GM21786 (cell line): Measurements from ENCODE around the gene KRT38.
"Not testable (repeated sequence)": the region's sequence is repeated elsewhere in the genome, so short reads cannot be mapped to it uniquely, and the experiment has no call there.

ENCODE experiments used
- ATAC-seq: cut with Tn5 transposase; IDR thresholded peaks from one replicate; pipeline ENCODE4 v1.9.1; 2021; ENCODE audit not compliant: unreplicated experiment

The KRT38 gene

GRCh38 chr17:41424111-41424635, 16.6 kb downstream of the KRT38 start, which contains the start of gene KRT37:
KRT37 (minus strand) TSS chr17:41424585; CDS start chr17:41424523, 62 bp downstream.
- ATAC-seq: no peak

GRCh38 chr17:41422586-41422985, 18.2 kb downstream of the KRT38 start:
- ATAC-seq: not testable (repeated sequence)

- ATAC-seq: no peak
These were observed 19.2 kb downstream of the KRT38 start for GRCh38 chr17:41421617-41422016.

DNA sequence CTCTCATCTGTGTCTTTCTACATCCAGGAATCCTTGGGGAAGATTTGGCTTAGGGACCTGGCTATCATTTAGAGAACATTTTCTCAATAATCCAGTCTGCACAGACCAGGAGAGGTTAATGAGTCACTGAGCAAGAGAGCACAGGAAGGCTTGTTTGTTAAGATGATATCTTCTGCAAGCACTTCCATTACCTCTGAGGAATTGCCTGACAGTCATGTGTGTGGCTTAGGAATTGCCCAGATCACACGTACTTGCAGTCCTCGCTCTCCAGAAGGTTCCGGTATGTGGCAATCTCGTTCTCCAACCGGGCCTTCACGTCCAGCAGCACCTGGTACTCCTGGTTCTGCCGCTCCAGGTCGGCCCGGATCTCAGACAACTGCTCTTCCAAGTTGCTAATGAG, 19.7 kb downstream of the KRT38 start:
- no peak for ATAC-seq

- no peak for ATAC-seq
These were observed 20.6 kb downstream of the KRT38 start for GRCh38 chr17:41420134-41420533.

DNA sequence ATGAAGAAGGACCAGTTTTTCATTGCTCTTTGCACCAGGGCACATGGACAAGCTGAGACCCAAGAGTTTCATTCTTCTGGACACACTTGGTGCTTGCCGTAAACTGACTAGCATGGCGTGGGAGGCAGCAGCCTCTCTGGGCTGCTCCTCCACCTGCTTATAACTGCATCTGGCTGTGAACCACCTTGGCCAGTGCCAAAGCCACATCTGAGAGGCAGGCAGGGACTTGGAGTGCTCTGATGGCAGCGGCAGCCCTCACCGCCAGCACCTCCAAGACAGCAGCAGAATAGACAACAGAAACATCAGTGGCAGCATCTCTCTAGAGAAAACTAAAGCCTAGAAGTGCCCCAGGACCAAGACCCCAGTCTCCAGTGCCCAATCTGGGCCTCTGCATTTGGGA, 21.1 kb downstream of the KRT38 start:
- ATAC-seq: no peak

- ATAC-seq: no peak
These were observed 22.5 kb downstream of the KRT38 start for GRCh38 chr17:41418116-41418860.

DNA sequence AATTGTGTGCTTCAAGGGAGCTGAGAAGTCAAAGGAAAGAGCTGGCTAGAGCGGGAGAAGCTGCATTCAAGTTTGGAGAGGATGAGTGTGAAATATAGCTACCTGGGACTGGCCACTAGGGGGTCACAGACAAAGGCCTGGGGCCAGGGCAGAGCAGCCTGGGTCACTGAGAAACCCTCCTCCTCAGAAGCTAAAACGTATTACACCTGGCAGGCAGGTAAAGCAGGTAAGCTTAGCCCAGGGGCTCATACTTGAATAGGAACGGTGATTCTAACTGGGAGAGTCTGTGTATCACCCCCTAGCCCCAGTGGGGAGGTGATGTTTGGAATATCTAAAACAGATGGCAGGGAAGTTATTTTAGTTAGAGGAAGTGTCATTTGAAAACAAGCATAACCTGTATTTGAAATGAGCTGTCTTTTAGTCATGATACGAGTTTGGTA, 23.2 kb downstream of the KRT38 start:
- ATAC-seq: no peak

DNA sequence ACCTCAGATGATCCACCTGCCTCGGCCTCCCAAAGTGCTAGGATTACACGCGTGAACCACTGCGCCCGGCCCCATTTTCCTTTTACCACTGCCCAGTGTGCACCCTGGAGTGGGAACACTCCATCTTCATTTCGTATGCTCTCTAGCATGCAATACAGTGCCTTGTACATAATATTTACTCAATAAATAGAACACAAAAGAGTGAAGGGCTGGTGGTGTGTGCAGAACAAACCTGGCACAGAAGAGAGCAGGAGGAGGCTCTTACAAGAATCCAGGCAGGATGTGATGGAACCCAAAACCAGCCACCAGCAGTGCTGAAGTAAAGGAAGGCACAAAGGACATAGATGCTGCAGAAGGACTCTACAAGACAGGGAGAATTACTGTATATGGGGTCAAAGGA, 23.7 kb downstream of the KRT38 start:
- ATAC-seq: no peak

DNA sequence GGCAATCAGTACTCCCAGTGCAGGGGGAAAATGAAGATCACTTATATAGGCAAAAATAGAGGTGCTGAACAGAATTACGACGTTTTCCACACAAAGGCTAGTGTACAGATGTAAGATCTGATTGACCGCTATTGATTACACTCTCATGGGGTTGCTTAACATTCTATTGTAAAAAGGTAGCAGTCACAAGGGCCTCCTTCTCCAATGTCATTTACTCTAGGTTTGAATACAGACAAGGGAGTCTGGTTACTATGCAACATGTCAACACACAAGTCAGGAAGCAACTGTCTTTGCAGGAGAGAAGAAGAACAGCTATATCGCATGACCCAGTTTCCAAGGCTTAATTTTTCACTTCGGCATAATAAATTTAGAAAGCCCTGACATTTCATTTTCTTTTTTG, 24.3 kb downstream of the KRT38 start:
- ATAC-seq: no peak

- ATAC-seq: no peak
These were observed 24.9 kb downstream of the KRT38 start for GRCh38 chr17:41415833-41416335.

DNA sequence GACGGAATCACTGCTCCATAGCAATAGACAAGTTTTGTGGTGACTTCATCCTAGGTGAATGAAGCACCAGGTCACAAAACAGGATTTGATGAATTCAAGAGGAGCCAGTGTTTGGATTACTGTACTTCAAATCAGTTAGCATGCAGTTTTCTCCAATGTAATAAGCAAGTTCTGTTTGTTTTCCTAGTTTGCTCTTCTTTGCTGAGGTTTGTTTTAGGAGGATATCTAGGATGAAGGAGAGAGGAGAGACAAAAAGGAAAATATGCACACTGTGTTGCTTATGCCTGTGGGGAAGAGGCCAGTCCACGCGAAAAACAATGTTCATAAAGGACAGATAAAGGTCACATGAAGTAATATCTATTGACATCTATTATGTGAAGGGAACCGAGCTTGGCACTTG, 25.4 kb downstream of the KRT38 start:
- ATAC-seq: no peak

DNA sequence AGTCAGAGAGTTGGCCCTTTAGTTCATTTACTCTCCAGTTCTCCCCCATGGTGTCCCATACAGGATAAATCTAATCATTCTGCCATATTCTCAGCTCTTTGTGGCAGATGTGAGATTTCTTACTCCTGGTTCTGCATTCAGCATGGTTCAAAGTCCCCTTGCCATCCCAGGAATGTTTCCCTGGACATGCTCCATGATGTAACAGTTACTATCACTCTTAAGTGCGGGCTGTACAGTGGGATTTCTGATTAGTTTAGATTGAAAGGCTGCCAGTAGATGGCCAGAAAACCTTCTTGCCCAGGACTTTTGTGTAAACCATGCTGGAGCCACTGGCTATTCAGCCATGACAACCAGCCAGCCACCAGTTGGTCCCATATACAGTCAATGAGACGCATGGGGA, 26.8 kb downstream of the KRT38 start:
- ATAC-seq: no peak

DNA sequence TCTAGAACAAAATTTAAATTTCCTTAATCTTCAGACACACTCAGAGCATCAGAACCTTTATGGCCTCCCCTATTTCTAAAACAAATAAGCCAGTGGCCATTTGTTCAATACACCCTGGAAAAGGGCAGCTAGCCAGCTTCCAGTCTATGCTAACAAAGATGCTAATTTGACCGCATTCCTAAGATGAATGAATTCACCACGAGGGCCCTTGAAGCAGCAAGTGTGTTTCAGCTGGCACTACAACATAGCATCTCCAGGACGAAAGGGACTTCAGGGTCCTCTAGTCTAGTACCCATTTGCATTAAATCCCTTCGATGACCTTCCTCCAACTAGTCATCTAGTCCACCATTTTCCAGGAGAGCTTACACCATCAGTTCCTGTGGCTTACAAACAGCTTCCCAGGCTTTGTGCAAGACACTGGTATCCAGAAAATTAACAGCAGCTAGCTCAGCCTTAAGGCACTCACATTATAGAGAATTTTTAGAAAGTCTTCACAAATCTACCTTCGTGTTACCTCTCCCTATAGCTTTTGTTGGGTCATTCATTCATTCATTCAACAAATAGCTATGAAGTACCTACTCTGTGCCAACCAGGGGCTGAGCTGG, 27.3 kb downstream of the KRT38 start:
- no peak for ATAC-seq

- no peak for ATAC-seq
These were observed 29.5 kb downstream of the KRT38 start for GRCh38 chr17:41411072-41411840.

DNA sequence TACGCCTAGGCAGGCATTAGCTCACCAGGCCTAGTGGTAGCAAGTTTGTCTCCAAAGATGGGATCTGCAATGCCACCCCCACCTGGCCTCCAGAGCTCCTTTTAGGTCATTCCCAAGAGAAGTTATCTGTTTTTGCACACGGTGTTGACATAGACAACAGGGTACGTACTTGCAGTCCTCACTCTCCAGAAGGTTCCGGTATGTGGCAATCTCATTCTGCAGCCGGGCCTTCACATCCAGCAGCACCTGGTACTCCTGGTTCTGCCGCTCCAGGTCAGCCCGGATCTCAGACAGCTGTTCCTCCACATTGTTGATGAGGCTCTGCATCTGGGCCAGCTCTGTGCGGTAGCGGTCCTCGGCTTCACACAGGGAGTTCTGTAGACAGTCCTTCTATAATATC, 33.6 kb downstream of the KRT38 start:
- ATAC-seq: no peak

- no peak for ATAC-seq
These were observed 34.6 kb downstream of the KRT38 start for GRCh38 chr17:41406205-41406604.

GRCh38 chr17:41404024-41404671, 36.6 kb downstream of the KRT38 start:
- no peak for ATAC-seq

GRCh38 chr17:41403404-41404023, 37.3 kb downstream of the KRT38 start:
- ATAC-seq: no peak

DNA sequence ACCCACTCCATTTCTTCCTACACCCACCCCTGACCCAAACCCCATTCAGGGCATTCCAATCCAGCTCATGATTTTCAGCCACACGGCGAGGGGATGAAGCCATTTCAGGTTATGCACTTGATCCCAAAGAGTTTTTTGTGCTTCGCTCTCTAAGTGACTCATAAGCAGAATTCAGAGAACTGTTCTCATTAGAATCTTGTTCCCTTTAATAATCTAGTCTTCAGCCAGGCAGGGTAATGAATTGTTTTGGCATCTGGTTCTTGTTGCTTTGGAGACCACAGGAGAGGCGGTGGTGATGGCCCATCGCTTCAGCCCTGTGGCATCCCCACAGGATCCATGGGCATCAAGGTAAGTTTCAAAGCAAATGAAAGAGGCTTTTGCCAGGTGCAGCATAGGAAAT, 38.6 kb downstream of the KRT38 start:
- no peak for ATAC-seq
